Stomach (tissue), 9 donors: Measurements from ENCODE around the gene TRMT1. TPM values are rescaled to one million over a fixed set of nuclear protein-coding genes. Genes with fewer than 3 reads are reported as not detected.
A peak's percentile ranks its signal among the peaks of the same experiment; 100 is the strongest.

Experiments used
- DNase-seq, 2 donors: peaks; one replicate each; pipeline versions ENCODE4 v3.0.0 to v3.0.0-alpha.2; 2013 to 2019
- H3K27ac ChIP-seq, 5 donors: fragments of 200-600 bp in 4 of 5; sonication (generic) in 4 of 5; one replicate each; pipeline ENCODE4 v1.5.1; 2013 to 2019; ENCODE audit warnings: mild to moderate bottlenecking in 1 of 5, moderate library complexity in 1 of 5
- H3K27me3 ChIP-seq, 3 donors: fragments of 200-600 bp; sonication (generic); one replicate each; pipeline ENCODE4 v1.5.1; 2017 to 2019; ENCODE audit warnings: mixed run types in 1 of 3
- H3K36me3 ChIP-seq, 4 donors: fragments of 200-600 bp; sonication (generic); 1 replicate in 3 of 4; 2 replicates in 1 of 4; pipeline ENCODE4 v1.5.1; 2016 to 2019
- H3K4me1 ChIP-seq, 4 donors: fragments of 200-600 bp; sonication (generic); one replicate each; pipeline ENCODE4 v1.5.1; 2016 to 2019
- H3K4me3 ChIP-seq, 4 donors: fragments of 200-600 bp; sonication (generic) in 3 of 4; one replicate each; pipeline ENCODE4 v1.5.1; 2016 to 2019; ENCODE audit warnings: mild to moderate bottlenecking in 1 of 4
- H3K9me3 ChIP-seq, 4 donors: fragments of 200-600 bp; sonication (generic); one replicate each; pipeline ENCODE4 v1.5.1; 2016 to 2019
- EP300 ChIP-seq: sonication (generic); formaldehyde crosslinking; IDR thresholded peaks from one replicate; pipeline ENCODE4 v1.6.1; 2017; ENCODE audit warnings: antibody characterized with exemption
- POLR2A ChIP-seq, 4 donors: fragments of 450-650 bp; IDR thresholded peaks; one replicate each; pipeline ENCODE4 v1.6.1; 2016; ENCODE audit warnings: antibody characterized with exemption in 4 of 4, control low read depth in 2 of 4, mild to moderate bottlenecking in 1 of 4, moderate library complexity in 1 of 4
- POLR2AphosphoS5 ChIP-seq, 3 donors: sonication (generic); formaldehyde crosslinking; IDR thresholded peaks; one replicate each; pipeline ENCODE4 v1.6.1; 2016; ENCODE audit warnings: antibody characterized with exemption in 3 of 3
- WGBS, 5 donors: extraction: QIAGEN DNeasy Blood & Tissue Kit in 3 of 5; methylation state at CpG; one replicate each; pipeline versions ENCODE4 v1.1.5 to v1.1.7; 2013 to 2018; 5-methylcytosine and 5-hydroxymethylcytosine counted together
- intact Hi-C: fragments of 100-400 bp; cut with DNase I; formaldehyde crosslinking; loops from one replicate; pipeline ENCODE4 v1.15.1; 2023; ENCODE audit warnings: low total_unique reads
- polyA plus RNA-seq, 3 donors: library from polyadenylated mRNA; stranded (reverse); fragments of 200-250 nt; gene quantifications; one replicate each; pipeline ENCODE4 v1.2.3, GENCODE V29; 2013
- total RNA-seq, 5 donors: library from RNA; depleted of rRNA; stranded (reverse); fragments of >200 nt; gene quantifications; one replicate each; pipeline versions ENCODE4 v1.1.0 to v1.2.3, GENCODE V29; 2014 to 2016
- TF ChIP-seq, protein P1 (sequence below), 7 experiments: fragments of 450-650 bp in 4 of 7; fragments of 200-600 bp in 3 of 7; sonication (generic) in 3 of 7; IDR thresholded peaks; one replicate each; pipeline ENCODE4 v1.5.1; 2016 to 2019; ENCODE audit warnings: antibody characterized with exemption in 7 of 7, control low read depth in 2 of 7, mild to moderate bottlenecking in 1 of 7
- donor health status: healthy with polysubstance abuse.
- donor health status: Bipolar disorder and iron deficiency.
- donor health status: healthy.

Gene TRMT1
- total and polyA plus RNA-seq, 8 donors = 29.6 to 373 (median 58.6) TPM

DNA sequence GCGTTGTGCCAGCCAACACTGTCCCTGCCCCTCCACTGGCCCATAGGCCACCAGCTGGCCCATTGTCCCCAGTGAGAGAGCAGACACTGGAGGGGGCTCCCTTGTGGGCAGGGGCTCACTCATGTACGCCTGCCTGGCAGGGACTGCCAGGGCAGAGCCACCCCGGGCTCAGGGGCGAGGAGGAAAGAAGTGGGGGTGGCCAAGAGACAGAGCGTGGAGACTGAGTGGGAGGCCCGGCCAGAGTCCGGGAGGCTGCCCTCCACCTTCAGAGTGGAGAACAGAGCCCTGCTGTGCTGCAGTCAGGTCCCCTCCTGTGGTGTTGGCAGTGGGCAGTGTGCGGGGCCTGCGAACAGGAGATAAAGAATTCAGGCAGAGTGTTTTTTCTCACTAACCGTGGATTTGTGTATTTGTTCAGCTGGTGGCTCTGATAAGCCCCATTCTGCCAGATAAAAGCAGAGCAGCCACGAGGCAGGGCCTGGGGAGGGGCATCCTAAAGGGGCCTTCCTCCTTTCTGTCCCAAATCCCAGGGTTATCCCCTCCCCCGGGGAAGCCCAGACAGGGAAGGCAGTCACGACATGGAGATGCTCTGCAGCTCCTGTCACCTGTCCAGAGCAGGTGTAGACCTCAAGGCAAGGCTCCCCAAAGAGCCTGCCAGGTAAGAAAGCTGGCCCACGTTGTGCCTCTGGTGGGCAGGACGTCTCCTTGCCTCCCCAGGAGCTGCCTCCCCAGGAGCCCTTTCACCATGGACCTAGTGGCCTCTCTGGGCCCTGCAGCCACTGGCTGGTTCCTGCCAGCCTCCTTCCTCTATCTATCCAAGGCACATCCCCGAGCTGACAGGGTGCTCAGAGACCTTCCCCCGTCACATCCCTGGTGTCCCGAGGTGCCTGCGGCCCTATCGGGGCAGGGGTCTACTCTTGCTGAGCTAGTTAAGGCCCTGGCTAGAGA, 46.9 kb downstream of the TRMT1 start:
- H3K4me3 ChIP-seq = no peak overlapping the region
- peaks cover 11 to 19% (median 16%) of the 10 kb centered on the region in 4 donors for H3K36me3 ChIP-seq
- intact Hi-C loops = no loop called here
- 35 to 51% (median 46%) methylated on average over 17 to 20 of the region's 20 CpGs for WGBS, 5 donors
- H3K9me3 ChIP-seq = no peaks in the 10 kb centered on the region
- peak overlapping the region; percentile 7 to 95 (median 24) for H3K27ac ChIP-seq
- H3K27me3 ChIP-seq = no peaks in the 10 kb centered on the region
- TF ChIP-seq, protein P1, sequence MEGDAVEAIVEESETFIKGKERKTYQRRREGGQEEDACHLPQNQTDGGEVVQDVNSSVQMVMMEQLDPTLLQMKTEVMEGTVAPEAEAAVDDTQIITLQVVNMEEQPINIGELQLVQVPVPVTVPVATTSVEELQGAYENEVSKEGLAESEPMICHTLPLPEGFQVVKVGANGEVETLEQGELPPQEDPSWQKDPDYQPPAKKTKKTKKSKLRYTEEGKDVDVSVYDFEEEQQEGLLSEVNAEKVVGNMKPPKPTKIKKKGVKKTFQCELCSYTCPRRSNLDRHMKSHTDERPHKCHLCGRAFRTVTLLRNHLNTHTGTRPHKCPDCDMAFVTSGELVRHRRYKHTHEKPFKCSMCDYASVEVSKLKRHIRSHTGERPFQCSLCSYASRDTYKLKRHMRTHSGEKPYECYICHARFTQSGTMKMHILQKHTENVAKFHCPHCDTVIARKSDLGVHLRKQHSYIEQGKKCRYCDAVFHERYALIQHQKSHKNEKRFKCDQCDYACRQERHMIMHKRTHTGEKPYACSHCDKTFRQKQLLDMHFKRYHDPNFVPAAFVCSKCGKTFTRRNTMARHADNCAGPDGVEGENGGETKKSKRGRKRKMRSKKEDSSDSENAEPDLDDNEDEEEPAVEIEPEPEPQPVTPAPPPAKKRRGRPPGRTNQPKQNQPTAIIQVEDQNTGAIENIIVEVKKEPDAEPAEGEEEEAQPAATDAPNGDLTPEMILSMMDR (IDR thresholded peaks at IDR 0.05) = no peak
- no peak for TF ChIP-seq POLR2AphosphoS5 (IDR thresholded peaks at IDR 0.05)
- peaks cover 44 to 82% (median 65%) of the 10 kb centered on the region in 4 donors for H3K4me1 ChIP-seq
- DNase-seq = peak in 1 of 2 donors; percentile 44

DNA sequence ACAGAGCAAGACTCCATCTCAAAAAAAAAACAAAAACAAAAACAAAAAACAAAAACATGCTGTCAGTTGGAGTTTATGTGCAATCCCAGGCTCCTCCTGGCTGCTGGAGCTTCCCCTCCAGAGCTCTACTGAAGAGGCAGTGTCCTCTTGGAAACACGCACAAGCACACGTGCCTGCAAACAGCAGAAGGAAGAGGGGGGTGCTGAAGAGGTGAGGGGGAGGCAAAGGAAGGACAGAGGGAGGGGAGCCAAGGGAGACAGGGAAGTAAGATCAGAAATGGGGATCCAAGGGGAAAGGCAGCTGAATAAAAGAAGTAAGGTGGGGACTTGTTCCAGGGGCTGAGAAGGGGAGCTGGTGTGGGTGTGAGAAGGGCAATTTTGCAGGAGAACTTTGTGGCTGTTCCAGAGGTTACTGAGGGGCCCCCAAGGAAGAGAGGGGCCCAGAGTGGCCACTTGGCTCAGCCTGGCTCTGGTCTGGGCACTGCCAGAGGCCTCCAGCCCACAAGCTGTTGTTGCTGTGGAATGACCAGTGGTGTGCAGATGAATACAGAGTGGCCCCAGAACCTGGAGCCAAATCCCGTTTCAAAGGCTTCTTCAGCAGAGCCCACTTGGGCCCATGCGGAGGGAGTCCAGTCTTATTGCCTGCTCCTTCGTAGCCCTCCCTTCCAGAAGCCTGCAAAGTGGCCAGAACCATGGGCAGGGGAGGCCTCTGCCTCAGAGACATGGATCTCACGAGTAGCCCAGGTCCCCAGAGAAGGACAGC, 48.3 kb downstream of the TRMT1 start:
- no peaks in the 10 kb centered on the region for H3K27me3 ChIP-seq
- no peaks in the 10 kb centered on the region for H3K9me3 ChIP-seq
- WGBS, 5 donors = 15 to 59% (median 56%) methylated on average over 2 to 6 of the region's 6 CpGs
- H3K36me3 ChIP-seq = peaks cover under 1 to 6% (median 3%) of the 10 kb centered on the region in 4 donors
- H3K4me3 ChIP-seq = no peak overlapping the region
- peak in 1 of 2 donors; percentile 54 for DNase-seq
- peak overlapping the region in 4 of 5 donors; percentile 12 to 95 (median 30) for H3K27ac ChIP-seq
- peaks cover 54 to 91% (median 73%) of the 10 kb centered on the region in 4 donors for H3K4me1 ChIP-seq
- TF ChIP-seq EP300 (no peak), POLR2AphosphoS5 (IDR thresholded peaks at IDR 0.05) (no peak), POLR2A (IDR thresholded peaks at IDR 0.05) (no peak)
- TF ChIP-seq, protein P1 (IDR thresholded peaks at IDR 0.05) = peak in 1 of 7 experiments; percentile 6
- intact Hi-C loops = no loop called here

DNA sequence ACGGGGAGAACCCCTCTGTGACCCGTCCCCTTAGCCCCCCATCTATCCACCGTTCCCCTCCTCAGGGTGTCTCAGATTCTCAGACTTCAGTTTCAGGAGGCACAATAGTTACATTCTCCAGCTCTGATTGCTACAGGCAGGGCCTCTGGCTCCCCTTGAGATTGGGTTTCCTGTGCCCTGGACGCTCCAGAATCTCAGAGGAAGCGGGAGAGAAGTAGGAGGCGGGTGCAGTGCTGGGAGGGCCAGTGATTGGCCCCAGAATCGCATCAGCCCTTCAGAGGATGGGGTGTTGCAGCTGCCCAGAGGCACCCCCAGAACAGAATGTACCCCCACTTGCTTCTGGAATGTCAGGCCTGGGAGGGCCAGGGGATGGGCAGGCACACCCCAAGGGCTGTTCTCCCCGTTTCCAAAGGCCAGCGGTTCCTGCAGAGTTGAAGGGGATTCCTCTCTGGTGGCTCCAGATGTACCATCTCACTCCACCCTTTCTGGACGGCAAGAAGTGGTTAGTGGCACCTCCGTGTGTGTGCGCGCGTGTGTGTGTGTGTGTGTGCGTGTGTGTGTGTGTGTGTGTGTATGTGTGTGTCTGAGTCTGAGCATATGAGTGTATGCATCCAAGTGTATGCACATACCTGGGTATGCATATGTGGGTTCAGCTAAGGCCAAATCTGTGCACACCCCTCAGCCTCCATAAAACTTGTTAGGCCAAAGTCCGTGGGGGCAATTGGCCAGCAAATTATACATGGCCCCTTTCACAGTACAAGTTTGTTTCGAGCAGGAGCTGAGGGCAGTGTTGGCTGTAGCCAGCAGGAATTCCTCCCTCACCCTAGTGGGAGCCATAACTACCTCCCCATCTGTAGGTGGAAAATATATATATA, 49.4 kb downstream of the TRMT1 start:
- Histone ChIP-seq H3K4me1 (peaks cover 58 to 98% (median 76%) of the 10 kb centered on the region in 4 donors), H3K4me3 (no peak overlapping the region), H3K27ac (peak overlapping the region in 3 of 5 donors; percentile 12 to 95 (median 37)), H3K9me3 (no peaks in the 10 kb centered on the region), H3K36me3 (no peaks in the 10 kb centered on the region), H3K27me3 (no peaks in the 10 kb centered on the region)
- no peak for DNase-seq
- WGBS, 5 donors = 52 to 66% (median 54%) methylated on average over 16 to 17 of the region's 17 CpGs
- TF ChIP-seq POLR2AphosphoS5 (IDR thresholded peaks at IDR 0.05) (no peak), POLR2A (IDR thresholded peaks at IDR 0.05) (no peak), EP300 (no peak)
- TF ChIP-seq, protein P1 (IDR thresholded peaks at IDR 0.05) = no peak
- intact Hi-C loops = no loop called here
